ENCODE data around the gene DTWD2. TPM values are rescaled to one million over a fixed set of nuclear protein-coding genes. Genes with fewer than 3 reads are reported as not detected.

The DTWD2 gene
- polyA plus RNA-seq, 1 of the 3 experiments (the other 2 are of a cell fraction): 2.5 TPM

GRCh38 chr5:118808441-118808840, 179.9 kb downstream of the DTWD2 start:
- ChIA-PET CTCF (no interaction called here), POLR2A (no interaction called here)
- 30% methylated on average over 2 of the region's 2 CpGs for WGBS (ENCODE audit: low lambda C conversion rate)
- Histone ChIP-seq H3K4me1 (ENCODE audit: control insufficient read depth in 1 of 2, insufficient read depth in 2 of 2, low read depth in 1 of 2, low read length in 1 of 2) (no peaks in the 10 kb centered on the region), H3K9me2 (no peaks in the 10 kb centered on the region), H3K4me2 (no peak overlapping the region), H3K27me3 (ENCODE audit: insufficient read depth) (no peaks in the 10 kb centered on the region), H3F3A (replicated peaks; ENCODE audit: insufficient read depth) (no peaks in the 10 kb centered on the region), H3K27ac (ENCODE audit: low read depth in 2 of 2, low read length in 1 of 2) (no peak overlapping the region), H3K9ac (no peak overlapping the region), H3K4me3 (ENCODE audit: low read depth in 2 of 2, low read length in 1 of 2) (no peak overlapping the region), H3K36me3 (replicated peaks in 1 of 2; ENCODE audit: control insufficient read depth in 1 of 2, insufficient read depth in 2 of 2, low read length in 1 of 2) (no peaks in the 10 kb centered on the region), H3K9me3 (no peaks in the 10 kb centered on the region), H4K20me1 (ENCODE audit: insufficient read depth) (no peaks in the 10 kb centered on the region), H3K79me2 (ENCODE audit: insufficient read depth) (no peaks in the 10 kb centered on the region), H2AFZ (ENCODE audit: low read depth) (no peak overlapping the region)
- TF ChIP-seq CTCF (IDR thresholded peaks at IDR 0.05) (no peak), RFX5 (IDR thresholded peaks at IDR 0.05; ENCODE audit: low read length) (no peak), YY1 (IDR thresholded peaks at IDR 0.05; ENCODE audit: low read depth) (no peak), RXRA (IDR thresholded peaks at IDR 0.05; ENCODE audit: borderline replicate concordance, low read depth) (no peak), FOXM1 (IDR thresholded peaks at IDR 0.05; ENCODE audit: low read depth) (no peak), REST (IDR thresholded peaks at IDR 0.05; ENCODE audit: low read depth, low read length) (no peak), MXI1 (IDR thresholded peaks at IDR 0.05; ENCODE audit: low read depth, low read length) (no peak), USF1 (IDR thresholded peaks at IDR 0.05; ENCODE audit: borderline replicate concordance, low read depth) (no peak), MEF2A (IDR thresholded peaks at IDR 0.05; ENCODE audit: borderline replicate concordance, low read depth) (no peak), NRF1 (IDR thresholded peaks at IDR 0.05; ENCODE audit: low read depth, low read length) (no peak), MAX (IDR thresholded peaks at IDR 0.05; ENCODE audit: low read depth) (no peak), TCF12 (IDR thresholded peaks at IDR 0.05) (no peak), TEAD4 (IDR thresholded peaks at IDR 0.05; ENCODE audit: borderline replicate concordance, insufficient read depth) (no peak), GATA2 (CRISPR knock-in tag; IDR thresholded peaks at IDR 0.05) (no peak), NFIC (IDR thresholded peaks at IDR 0.05; ENCODE audit: borderline replicate concordance) (no peak), RCOR1 (IDR thresholded peaks at IDR 0.05; ENCODE audit: low read length) (no peak)
- DNase-seq: no peak

All from SK-N-SH (cell line).